NT2/D1 (cell line): ENCODE data around the gene GPR35.

ENCODE experiments used
- DNase-seq: peaks from one replicate; pipeline ENCODE4 v3.0.0-alpha.2; 2011; ENCODE audit warnings: low read depth, low spot score
- H3K27me3 ChIP-seq: 2 replicates; pipeline ENCODE4 v1.6.0; 2011; ENCODE audit warnings: mild to moderate bottlenecking; ENCODE audit not compliant: insufficient read length, insufficient read depth
- H3K36me3 ChIP-seq: 2 replicates; pipeline ENCODE4 v1.6.1; 2011; ENCODE audit warnings: mild to moderate bottlenecking, low read length, mixed read lengths; ENCODE audit not compliant: insufficient read depth, insufficient read length
- H3K4me1 ChIP-seq: 2 replicates; pipeline ENCODE4 v1.5.1; 2011; ENCODE audit not compliant: insufficient read depth, insufficient read length
- H3K4me3 ChIP-seq: 2 replicates; pipeline ENCODE4 v1.5.1; 2011; ENCODE audit warnings: low read depth; ENCODE audit not compliant: insufficient read length
- H3K9ac ChIP-seq: 2 replicates; pipeline ENCODE4 v1.6.0; 2011; ENCODE audit warnings: low read depth; ENCODE audit not compliant: insufficient read length
- H3K9me3 ChIP-seq: 2 replicates; pipeline ENCODE4 v1.5.1; 2011; ENCODE audit warnings: mild to moderate bottlenecking, low read length; ENCODE audit not compliant: insufficient read depth
- SUZ12 ChIP-seq: IDR thresholded peaks from 2 replicates; pipeline ENCODE4 v1.6.1; 2011; ENCODE audit not compliant: insufficient read length, insufficient read depth; ENCODE audit errors: extremely low read depth
- YY1 ChIP-seq: IDR thresholded peaks from 2 replicates; pipeline ENCODE4 v1.6.1; 2011; ENCODE audit not compliant: insufficient read length, insufficient read depth
- ZNF274 ChIP-seq: IDR thresholded peaks from 2 replicates; pipeline ENCODE4 v1.6.1; 2011; ENCODE audit warnings: mild to moderate bottlenecking, low read depth, low read length

The GPR35 gene

DNA sequence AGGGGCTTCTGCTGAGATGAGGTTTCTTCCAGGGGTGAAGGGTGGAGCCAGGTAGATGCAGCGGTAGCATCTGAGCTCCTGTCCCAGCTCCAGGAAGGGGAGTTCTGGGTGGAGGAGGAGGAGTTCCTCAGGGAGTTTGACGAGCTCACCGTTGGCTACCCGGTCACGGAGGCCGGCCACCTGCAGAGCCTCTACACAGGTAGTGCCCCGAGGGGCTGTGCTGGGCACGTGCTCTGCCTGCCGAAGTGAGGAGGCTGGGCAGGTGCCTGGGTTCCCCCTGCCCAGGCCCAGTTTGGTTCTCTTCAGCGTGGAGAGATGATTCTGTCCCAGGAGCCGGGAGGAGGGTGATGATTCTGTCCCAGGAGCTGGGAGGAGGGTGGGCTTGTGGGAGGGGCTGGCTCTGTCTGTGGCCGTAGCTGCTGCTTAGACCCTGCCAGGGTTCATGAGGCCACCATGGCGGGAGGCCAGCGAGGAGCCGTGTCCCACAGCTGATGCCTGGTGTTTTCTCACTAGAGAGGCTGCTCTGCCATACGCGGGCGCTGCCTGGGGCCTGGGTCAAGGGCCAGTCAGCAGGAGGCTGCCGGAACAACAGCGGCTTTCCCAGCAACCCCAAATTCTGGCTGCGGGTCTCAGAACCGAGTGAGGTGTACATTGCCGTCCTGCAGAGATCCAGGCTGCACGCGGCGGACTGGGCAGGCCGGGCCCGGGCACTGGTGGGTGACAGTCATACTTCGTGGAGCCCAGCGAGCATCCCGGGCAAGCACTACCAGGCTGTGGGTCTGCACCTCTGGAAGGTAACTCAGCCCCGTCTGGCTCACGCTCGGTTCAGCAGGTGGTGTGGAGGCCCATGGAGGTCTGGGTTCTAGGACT, 30.5 kb upstream of the GPR35 start:
- no peak for TF ChIP-seq YY1
- TF ChIP-seq SUZ12 = no peak
- TF ChIP-seq ZNF274 = no peak
- DNase-seq = no peak
- H3K4me1 ChIP-seq = peaks cover 6% of the 10 kb centered on the region
- H3K27me3 ChIP-seq = no peaks in the 10 kb centered on the region
- H3K9ac ChIP-seq = peak overlapping the region; percentile 42
- H3K9me3 ChIP-seq = no peaks in the 10 kb centered on the region
- H3K36me3 ChIP-seq = peaks cover 89% of the 10 kb centered on the region
- no peak overlapping the region for H3K4me3 ChIP-seq

DNA sequence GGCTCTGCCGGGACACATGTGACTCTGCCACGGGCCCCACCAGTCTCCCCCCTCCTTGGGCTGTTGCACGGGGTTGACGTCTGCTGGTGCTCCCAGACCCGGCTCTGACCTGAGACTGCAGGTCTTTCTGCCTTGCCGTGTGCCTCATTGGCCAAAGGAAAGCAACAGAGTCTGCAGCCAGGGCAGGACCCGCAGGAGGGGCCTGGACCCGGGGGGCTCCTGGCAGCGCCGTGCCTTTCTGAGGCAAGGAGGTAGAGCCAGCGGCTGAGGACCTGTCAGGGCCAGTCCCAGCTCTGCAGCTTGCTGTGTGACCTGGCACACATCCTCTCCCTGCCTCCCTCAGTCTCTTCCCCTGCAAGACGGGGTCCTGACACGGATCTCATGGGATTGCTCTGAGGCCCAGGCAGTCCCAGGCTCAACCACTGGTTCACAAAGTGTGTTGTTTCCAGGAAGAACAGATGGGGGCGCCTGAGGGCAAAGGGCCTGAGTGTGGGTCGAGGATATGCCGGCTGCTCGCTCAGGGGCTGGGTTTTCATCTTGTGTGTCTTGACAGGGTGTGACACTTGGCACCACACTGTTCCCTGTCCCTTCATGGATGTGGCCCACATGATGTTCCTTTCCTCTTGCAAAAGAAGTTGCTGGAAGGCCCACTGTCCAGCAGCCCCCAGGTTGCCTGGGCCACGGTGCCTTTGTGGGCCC, 29.8 kb upstream of the GPR35 start:
- Histone ChIP-seq H3K27me3 (no peaks in the 10 kb centered on the region), H3K9ac (no peak overlapping the region), H3K4me3 (no peak overlapping the region), H3K9me3 (no peaks in the 10 kb centered on the region), H3K4me1 (peaks cover 6% of the 10 kb centered on the region), H3K36me3 (peaks cover 89% of the 10 kb centered on the region)
- no peak for DNase-seq
- TF ChIP-seq YY1 = no peak
- TF ChIP-seq SUZ12 = no peak
- no peak for TF ChIP-seq ZNF274

DNA sequence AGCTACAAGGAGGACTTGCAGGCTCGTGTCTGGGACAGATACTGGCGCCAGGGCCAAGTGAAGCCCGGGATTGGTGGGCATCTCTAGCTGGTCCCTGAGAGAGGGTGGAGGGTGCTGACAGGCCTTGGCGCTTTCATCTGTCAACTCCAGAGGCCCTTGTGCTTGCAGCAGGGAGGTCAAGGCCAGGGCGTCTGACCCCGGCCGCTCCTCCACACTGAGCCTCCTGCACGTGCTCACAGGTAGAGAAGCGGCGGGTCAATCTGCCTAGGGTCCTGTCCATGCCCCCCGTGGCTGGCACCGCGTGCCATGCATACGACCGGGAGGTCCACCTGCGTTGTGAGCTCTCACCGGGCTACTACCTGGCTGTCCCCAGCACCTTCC, 29.2 kb upstream of the GPR35 start:
- TF ChIP-seq SUZ12 = no peak
- TF ChIP-seq ZNF274 = no peak
- no peak for TF ChIP-seq YY1
- peaks cover 87% of the 10 kb centered on the region for H3K36me3 ChIP-seq
- no peak for DNase-seq
- no peak overlapping the region for H3K9ac ChIP-seq
- H3K4me1 ChIP-seq = peaks cover 6% of the 10 kb centered on the region
- H3K4me3 ChIP-seq = no peak overlapping the region
- no peaks in the 10 kb centered on the region for H3K9me3 ChIP-seq
- H3K27me3 ChIP-seq = no peaks in the 10 kb centered on the region

DNA sequence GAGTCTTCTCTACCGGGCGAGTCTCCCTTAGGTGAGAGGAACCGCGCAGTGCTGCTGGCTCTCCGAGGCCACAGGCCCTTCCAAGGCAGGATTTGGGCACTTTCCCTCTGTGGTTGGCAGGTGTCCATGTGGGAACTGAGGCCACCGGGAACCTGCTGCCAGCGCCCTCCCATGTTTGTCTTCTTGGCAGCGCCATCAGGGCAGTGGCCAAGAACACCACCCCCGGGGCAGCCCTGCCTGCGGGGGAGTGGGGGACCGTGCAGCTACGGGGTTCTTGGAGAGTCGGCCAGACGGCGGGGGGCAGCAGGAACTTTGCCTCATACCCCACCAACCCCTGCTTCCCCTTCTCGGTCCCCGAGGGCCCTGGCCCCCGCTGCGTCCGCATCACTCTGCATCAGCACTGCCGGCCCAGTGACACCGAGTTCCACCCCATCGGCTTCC, 28.8 kb upstream of the GPR35 start:
- TF ChIP-seq ZNF274 (no peak), SUZ12 (no peak), YY1 (no peak)
- Histone ChIP-seq H3K4me1 (peaks cover 6% of the 10 kb centered on the region), H3K27me3 (no peaks in the 10 kb centered on the region), H3K36me3 (peaks cover 86% of the 10 kb centered on the region), H3K9ac (no peak overlapping the region), H3K9me3 (no peaks in the 10 kb centered on the region), H3K4me3 (no peak overlapping the region)
- no peak for DNase-seq

DNA sequence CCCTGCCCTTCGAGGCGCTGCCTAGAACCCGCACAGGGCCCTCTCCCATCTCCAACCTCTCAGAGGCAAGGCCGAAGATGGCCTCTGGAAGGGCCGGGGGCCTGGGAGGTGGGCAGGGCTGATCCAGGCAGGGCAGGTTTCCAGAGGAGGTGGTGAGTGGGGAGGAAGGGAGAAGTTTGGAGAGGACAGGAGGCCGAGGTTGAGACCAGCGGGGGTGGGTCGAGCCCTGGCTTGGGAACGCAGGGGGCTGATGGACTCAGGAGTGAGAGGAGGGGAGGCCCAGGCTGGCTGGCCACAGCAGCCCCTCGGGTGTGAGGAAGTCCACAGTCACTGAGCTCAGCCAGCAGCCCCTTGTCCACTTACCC, 28.2 kb upstream of the GPR35 start:
- Histone ChIP-seq H3K36me3 (peaks cover 86% of the 10 kb centered on the region), H3K4me3 (no peak overlapping the region), H3K9me3 (no peaks in the 10 kb centered on the region), H3K4me1 (peaks cover 6% of the 10 kb centered on the region), H3K9ac (no peak overlapping the region), H3K27me3 (no peaks in the 10 kb centered on the region)
- DNase-seq = no peak
- TF ChIP-seq ZNF274 (no peak), SUZ12 (no peak), YY1 (no peak)

DNA sequence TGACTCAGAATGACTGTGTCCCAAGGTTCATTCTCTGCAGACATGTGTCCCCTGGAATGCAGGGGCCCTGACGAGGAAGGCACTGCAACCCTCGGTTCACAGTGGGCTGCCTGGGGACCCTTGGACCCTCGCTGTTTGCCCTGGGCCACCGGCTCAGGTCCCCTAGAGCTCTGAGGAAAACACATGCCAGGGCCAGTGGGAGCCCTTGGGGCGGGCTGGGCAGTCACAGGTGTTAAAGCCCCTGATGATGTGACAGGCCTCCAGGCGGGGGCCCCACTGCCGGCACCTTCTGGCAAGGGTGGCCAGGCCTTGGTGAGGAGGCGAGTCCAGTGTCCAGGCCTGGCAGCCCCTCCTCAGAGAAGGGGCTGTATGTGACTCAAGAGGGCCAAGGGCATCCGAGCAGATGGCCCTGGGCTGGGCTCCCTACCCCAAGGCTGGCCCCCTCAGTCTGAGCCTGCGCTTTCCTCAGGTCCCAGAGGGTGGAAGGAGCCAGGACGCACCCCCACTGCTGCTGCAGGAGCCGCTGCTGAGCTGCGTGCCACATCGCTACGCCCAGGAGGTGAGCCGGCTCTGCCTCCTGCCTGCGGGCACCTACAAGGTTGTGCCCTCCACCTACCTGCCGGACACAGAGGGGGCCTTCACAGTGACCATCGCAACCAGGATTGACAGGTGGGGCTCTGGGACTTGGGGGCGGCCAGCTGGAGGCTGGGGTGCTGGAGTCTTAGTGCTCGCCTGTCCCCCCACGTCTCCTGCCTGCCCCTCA, 27.7 kb upstream of the GPR35 start:
- H3K4me1 ChIP-seq = peaks cover 6% of the 10 kb centered on the region
- TF ChIP-seq ZNF274 (no peak), SUZ12 (no peak), YY1 (no peak)
- no peak overlapping the region for H3K4me3 ChIP-seq
- H3K9ac ChIP-seq = no peak overlapping the region
- DNase-seq = no peak
- H3K9me3 ChIP-seq = no peaks in the 10 kb centered on the region
- no peaks in the 10 kb centered on the region for H3K27me3 ChIP-seq
- H3K36me3 ChIP-seq = peaks cover 81% of the 10 kb centered on the region
